Smooth muscle cell (in vitro differentiated cells): ENCODE measurements around the gene CIC. TPM values are rescaled to one million over a fixed set of nuclear protein-coding genes. Genes with fewer than 3 reads are reported as not detected.
"Not testable (repeated sequence)": the region's sequence is repeated elsewhere in the genome, so short reads cannot be mapped to it uniquely, and the experiment has no call there.

Experiments
- DNase-seq: peaks from one replicate; lab custom pipeline; 2025; ENCODE audit not compliant: unreplicated experiment; lab: John Stamatoyannopoulos, UW
- H2AFZ ChIP-seq: fragments of 200-600 bp; sonication (generic); 2 replicates; pipeline ENCODE4 v1.6.0; 2016; ENCODE audit warnings: antibody characterized with exemption, low read depth, mild to moderate bottlenecking
- H3F3A ChIP-seq: fragments of 200-600 bp; sonication (generic); 2 replicates; pipeline ENCODE4 v1.6.0; 2017; ENCODE audit warnings: antibody characterized with exemption, low read depth
- H3K27ac ChIP-seq: fragments of 200-600 bp; sonication (generic); 2 replicates; pipeline ENCODE4 v1.5.1; 2016; ENCODE audit warnings: low read depth, mild to moderate bottlenecking
- H3K27me3 ChIP-seq: fragments of 200-600 bp; sonication (generic); 2 replicates; pipeline ENCODE4 v1.6.1; 2016; ENCODE audit warnings: low read depth, mild to moderate bottlenecking
- H3K36me3 ChIP-seq: fragments of 200-600 bp; sonication (generic); 2 replicates; pipeline ENCODE4 v1.5.1; 2016; ENCODE audit warnings: low read depth
- H3K4me1 ChIP-seq: fragments of 200-600 bp; sonication (generic); 2 replicates; pipeline ENCODE4 v1.5.1; 2016; ENCODE audit warnings: low read depth
- H3K4me2 ChIP-seq: fragments of 200-600 bp; sonication (generic); 2 replicates; pipeline ENCODE4 v1.6.0; 2016; ENCODE audit warnings: mild to moderate bottlenecking
- H3K4me3 ChIP-seq: fragments of 200-600 bp; sonication (generic); 2 replicates; pipeline ENCODE4 v1.5.1; 2016; ENCODE audit warnings: mild to moderate bottlenecking
- H3K79me2 ChIP-seq: fragments of 200-600 bp; sonication (generic); 2 replicates; pipeline ENCODE4 v1.6.0; 2016; ENCODE audit warnings: low read depth, mild to moderate bottlenecking
- H3K9ac ChIP-seq: fragments of 200-600 bp; sonication (generic); 2 replicates; pipeline ENCODE4 v1.6.0; 2016; ENCODE audit warnings: low read depth
- H3K9me3 ChIP-seq: fragments of 200-600 bp; sonication (generic); replicated peaks from 2 replicates; pipeline ENCODE4 v1.5.1; 2016; ENCODE audit warnings: low read depth
- H4K20me1 ChIP-seq: fragments of 200-600 bp; sonication (generic); 2 replicates; pipeline ENCODE4 v1.6.0; 2016; ENCODE audit warnings: low read depth
- CTCF ChIP-seq: fragments of 200-600 bp; sonication (generic); IDR thresholded peaks from 2 replicates; pipeline ENCODE4 v1.5.1; 2017; ENCODE audit warnings: borderline replicate concordance, mild to moderate bottlenecking, antibody characterized with exemption; ENCODE audit not compliant: insufficient read depth, poor library complexity, severe bottlenecking
- WGBS: methylation state at CpG from one replicate; pipeline ENCODE4 v1.1.7; 2016; ENCODE audit warnings: low lambda C conversion rate; 5-methylcytosine and 5-hydroxymethylcytosine counted together
- polyA plus RNA-seq: library from polyadenylated mRNA; unstranded; fragments of >200 nt; fragmentation: Nextera tagmentation; extraction: Ambion mirVana; gene quantifications from 2 replicates; pipeline ENCODE4 v1.2.1, GENCODE V29; 2016
- total RNA-seq: library from RNA; depleted of rRNA; stranded (reverse); fragments of >200 nt; gene quantifications from 2 replicates; pipeline ENCODE4 v1.2.3, GENCODE V29; 2014

Gene CIC
- total and polyA plus RNA-seq, 2 experiments from 2014 or later: 12.6 to 18.4 TPM

GRCh38 chr19:42335971-42336370 lies 66.9 kb downstream of the CIC start:
- H4K20me1 ChIP-seq: peaks cover 15% of the 10 kb centered on the region
- no peaks in the 10 kb centered on the region for H3K36me3 ChIP-seq
- 97% methylated on average over 19 of the region's 19 CpGs for WGBS
- H3K9me3 ChIP-seq: no peaks in the 10 kb centered on the region
- H3K9ac ChIP-seq: no peak overlapping the region
- H2AFZ ChIP-seq: no peak overlapping the region
- no peaks in the 10 kb centered on the region for H3K27me3 ChIP-seq
- H3K4me2 ChIP-seq: no peak overlapping the region
- H3K4me1 ChIP-seq: no peaks in the 10 kb centered on the region
- no peaks in the 10 kb centered on the region for H3F3A ChIP-seq
- DNase-seq: no peak
- H3K79me2 ChIP-seq: peaks cover 3% of the 10 kb centered on the region
- no peak for TF ChIP-seq CTCF
- H3K4me3 ChIP-seq: no peak overlapping the region
- no peak overlapping the region for H3K27ac ChIP-seq

- not testable (repeated sequence) for H3K4me3 ChIP-seq, H3K9ac ChIP-seq, H3K4me2 ChIP-seq, H3K79me2 ChIP-seq, H3K4me1 ChIP-seq, H2AFZ ChIP-seq, H3F3A ChIP-seq, H3K27ac ChIP-seq, DNase-seq, H3K9me3 ChIP-seq, H4K20me1 ChIP-seq, H3K36me3 ChIP-seq, H3K27me3 ChIP-seq
- WGBS: 94% methylated on average over 7 of the region's 7 CpGs
Observed at GRCh38 chr19:42339126-42339860, 70.2 kb downstream of the CIC start.

GRCh38 chr19:42339922-42340321 lies 70.9 kb downstream of the CIC start:
- H4K20me1 ChIP-seq, H3F3A ChIP-seq, H3K9ac ChIP-seq, H3K4me2 ChIP-seq, H3K36me3 ChIP-seq, H3K27ac ChIP-seq, H3K79me2 ChIP-seq, H3K4me3 ChIP-seq, H2AFZ ChIP-seq, H3K9me3 ChIP-seq, H3K27me3 ChIP-seq, DNase-seq, H3K4me1 ChIP-seq: not testable (repeated sequence)
- WGBS: 98% methylated on average over 4 of the region's 4 CpGs

GRCh38 chr19:42343344-42344110 lies 74.5 kb downstream of the CIC start:
- no peaks in the 10 kb centered on the region for H4K20me1 ChIP-seq
- H2AFZ ChIP-seq: no peak overlapping the region
- H3K79me2 ChIP-seq: no peaks in the 10 kb centered on the region
- H3K27ac ChIP-seq: no peak overlapping the region
- H3K4me1 ChIP-seq: no peaks in the 10 kb centered on the region
- WGBS: 90% methylated on average over 14 of the region's 17 CpGs
- H3F3A ChIP-seq: no peaks in the 10 kb centered on the region
- H3K36me3 ChIP-seq: no peaks in the 10 kb centered on the region
- no peaks in the 10 kb centered on the region for H3K27me3 ChIP-seq
- no peak for DNase-seq
- H3K4me3 ChIP-seq: no peak overlapping the region
- H3K4me2 ChIP-seq: no peak overlapping the region
- H3K9me3 ChIP-seq: no peaks in the 10 kb centered on the region
- TF ChIP-seq CTCF: peak; percentile 15
- no peak overlapping the region for H3K9ac ChIP-seq
